ENCODE results near the gene REPIN1. TPM values are rescaled to one million over a fixed set of nuclear protein-coding genes. Genes with fewer than 3 reads are reported as not detected.

REPIN1 gene
- total RNA-seq (2021) = 105 and 106 TPM in 2 replicates
- long read RNA-seq, transcript REPIN1-202 (1 exons, 2,876 nt) = major isoform, 10 of 17 reads
- long read RNA-seq, partial matches to known transcripts = 0 of 17 reads
- long read RNA-seq, other reads (novel, unspliced or antisense) = 6 of 17 reads

DNA sequence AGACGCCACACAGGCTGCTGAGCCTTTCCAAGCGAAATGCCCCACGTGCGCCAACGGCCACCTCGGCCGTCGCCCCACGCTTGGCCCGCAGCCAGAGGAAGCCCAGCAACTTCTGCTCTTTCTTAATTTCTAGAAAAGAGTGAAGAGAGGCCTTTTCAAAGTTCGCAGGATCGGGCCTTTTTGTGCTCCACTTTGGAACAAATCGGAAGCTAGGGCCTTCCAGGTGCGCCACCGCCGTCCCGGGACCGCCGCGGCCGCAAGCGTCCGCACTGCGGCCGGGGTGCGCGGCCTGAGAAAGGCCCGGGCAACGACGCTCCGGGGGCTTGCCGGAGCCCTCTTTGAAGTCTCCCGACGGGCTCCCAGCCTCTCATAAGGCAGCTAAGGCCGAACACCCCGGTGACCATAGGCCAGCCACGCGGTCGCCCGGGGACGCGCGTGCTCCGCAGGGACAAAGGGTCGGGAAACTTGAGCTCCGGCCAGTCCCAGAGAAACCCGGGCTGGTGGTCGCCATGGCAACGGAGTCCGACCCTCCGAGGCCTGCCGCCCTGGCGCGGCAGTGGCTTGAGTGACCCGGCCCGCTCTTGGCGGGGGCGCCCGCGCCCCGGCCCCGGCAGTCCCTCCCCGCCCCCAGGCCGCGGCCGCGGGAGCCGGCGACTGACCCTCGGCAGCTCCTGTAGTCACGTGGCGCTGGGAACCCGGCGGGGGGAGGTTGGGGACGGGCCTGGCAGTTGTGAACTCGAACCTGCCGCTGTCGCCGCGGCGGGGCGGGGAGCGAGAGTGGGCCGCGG is at the start of gene REPIN1:
TSS of gene REPIN1 (plus strand) at position 727 of the 788 bp plus-strand sequence. CDS start 890 bp downstream, outside the sequence.
- WGBS (ENCODE audit: extremely low coverage, insufficient read length, low lambda C conversion rate) = no CpG with 5 or more reads among the region's 85 CpGs
- H3K27ac Mint-ChIP-seq = peak within 1 kb of the TSS; percentile 98 to 100 (median 99)
- Histone ChIP-seq H3K9ac (ENCODE audit: extremely low read depth, insufficient read length, low read length) (peak within 1 kb of the TSS; percentile 82), H3K14ac (ENCODE audit: insufficient read depth, low read length) (peak within 1 kb of the TSS; percentile 93), H4K5ac (ENCODE audit: insufficient read length, low read depth, low read length) (no peak within 1 kb of the TSS), H3K56ac (ENCODE audit: insufficient read length, low read depth, low read length) (no peak within 1 kb of the TSS), H3K23me2 (ENCODE audit: insufficient read length, low read depth, low read length, poor library complexity, severe bottlenecking) (peaks cover 16% of the 10 kb centered on the region), H3K18ac (ENCODE audit: insufficient read length, low read depth, low read length) (peak within 1 kb of the TSS; percentile 97), H3K4ac (ENCODE audit: low read depth, low read length) (peak within 1 kb of the TSS; percentile 29), H3K79me2 (ENCODE audit: insufficient read depth, low read length) (peaks cover 12% of the 10 kb centered on the region; the same call in 1 of the 2 replicates), H3T11ph (ENCODE audit: low read length) (peak within 1 kb of the TSS; percentile 20), H3K23ac (ENCODE audit: insufficient read length, low read depth, low read length) (no peak within 1 kb of the TSS), H2BK20ac (ENCODE audit: low read depth, low read length, poor library complexity, severe bottlenecking) (peak within 1 kb of the TSS; percentile 50), H3K79me1 (ENCODE audit: insufficient read depth, low read depth, low read length, poor library complexity, severe bottlenecking) (peaks cover 7% of the 10 kb centered on the region), H3K9me3 (ENCODE audit: control insufficient read depth, low read depth, low read length) (no peaks in the 10 kb centered on the region), H4K20me1 (ENCODE audit: control insufficient read depth, insufficient read depth, insufficient read length) (no peaks in the 10 kb centered on the region), H4K8ac (replicated peaks; ENCODE audit: insufficient read length, low read depth, low read length) (no peak within 1 kb of the TSS), H2BK12ac (ENCODE audit: insufficient read length, low read depth, low read length) (peak within 1 kb of the TSS; percentile 88), H2BK5ac (ENCODE audit: insufficient read length, low read length) (no peak within 1 kb of the TSS), H2BK15ac (ENCODE audit: low read depth, low read length) (no peak within 1 kb of the TSS), H4K91ac (ENCODE audit: insufficient read length, low read depth, low read length) (peak within 1 kb of the TSS; percentile 92), H3K4me1 (ENCODE audit: insufficient read depth, low read length) (0 out of 2 replicates have a peak, but pooled peaks cover 3% of the 10 kb centered on the region), H2AFZ (ENCODE audit: low read length) (no peak within 1 kb of the TSS), H2AK5ac (ENCODE audit: insufficient read length, low read length) (no peak within 1 kb of the TSS), H3K4me2 (ENCODE audit: insufficient read depth, insufficient read length, low read length) (peak within 1 kb of the TSS; percentile 68), H3K27ac (ENCODE audit: insufficient read length, low read depth, low read length) (peak within 1 kb of the TSS; percentile 10), H3K27me3 (ENCODE audit: insufficient read depth, low read length) (no peaks in the 10 kb centered on the region), H2BK120ac (ENCODE audit: low read depth, low read length, poor library complexity, severe bottlenecking) (peak within 1 kb of the TSS; percentile 70)
- DNase-seq = peak; percentile 87
- peak within 1 kb of the TSS; percentile 94 to 96 for H3K4me3 Mint-ChIP-seq
- H3K4me1 Mint-ChIP-seq = peaks cover 37 to 48% of the 10 kb centered on the region in 2 experiments
- peaks cover 14 to 31% (median 27%) of the 10 kb centered on the region in 3 experiments; a peak in 6 of 7 replicates for H3K36me3 Mint-ChIP-seq (ENCODE audit: insufficient read depth in 1 of 3, low read depth in 3 of 3)
- H3K9me3 Mint-ChIP-seq = no peaks in the 10 kb centered on the region
- H3K27me3 Mint-ChIP-seq (ENCODE audit: low read depth) = no peaks in the 10 kb centered on the region; the same call in none of the 2 replicates
- TF ChIP-seq CTCF (conservative IDR thresholded peaks at IDR 0.05) = no peak

Data from H9 (cell line).